Central memory CD8-positive, alpha-beta T cell (primary cell): ENCODE results near the gene HPDL.
A peak's percentile ranks its signal among the peaks of the same experiment; 100 is the strongest.

ENCODE experiments used
- ATAC-seq: fragments of 150-1000 bp; cut with Tn5 transposase; replicated peaks from 2 replicates; pipeline ENCODE4 v1.10.0; 2022; ENCODE audit warnings: mild to moderate bottlenecking, moderate FRiP score, moderate number of reproducible peaks; ENCODE audit not compliant: poor library complexity, severe bottlenecking; ENCODE audit errors: extremely low read depth
- DNase-seq, 2 donors: peaks; one replicate each; pipeline ENCODE4 v3.0.0; 2021; ENCODE audit warnings: low spot score in 2 of 2
- H3K27ac Mint-ChIP-seq: one replicate; pipeline ENCODE4 v1.8.0; 2022; ENCODE audit warnings: low read depth, mild to moderate bottlenecking, moderate library complexity, mixed read lengths
- H3K27me3 Mint-ChIP-seq: one replicate; pipeline ENCODE4 v1.8.0; 2022; ENCODE audit warnings: mixed read lengths
- H3K36me3 Mint-ChIP-seq: one replicate; pipeline ENCODE4 v1.8.0; 2022; ENCODE audit warnings: mild to moderate bottlenecking, moderate library complexity, mixed read lengths; ENCODE audit not compliant: insufficient read depth
- H3K4me1 Mint-ChIP-seq: one replicate; pipeline ENCODE4 v1.8.0; 2022; ENCODE audit warnings: mixed read lengths
- H3K4me3 Mint-ChIP-seq: one replicate; pipeline ENCODE4 v1.8.0; 2022; ENCODE audit warnings: mild to moderate bottlenecking, moderate library complexity, mixed read lengths
- H3K9me3 Mint-ChIP-seq: one replicate; pipeline ENCODE4 v1.8.0; 2022; ENCODE audit warnings: mixed read lengths

Gene HPDL

DNA sequence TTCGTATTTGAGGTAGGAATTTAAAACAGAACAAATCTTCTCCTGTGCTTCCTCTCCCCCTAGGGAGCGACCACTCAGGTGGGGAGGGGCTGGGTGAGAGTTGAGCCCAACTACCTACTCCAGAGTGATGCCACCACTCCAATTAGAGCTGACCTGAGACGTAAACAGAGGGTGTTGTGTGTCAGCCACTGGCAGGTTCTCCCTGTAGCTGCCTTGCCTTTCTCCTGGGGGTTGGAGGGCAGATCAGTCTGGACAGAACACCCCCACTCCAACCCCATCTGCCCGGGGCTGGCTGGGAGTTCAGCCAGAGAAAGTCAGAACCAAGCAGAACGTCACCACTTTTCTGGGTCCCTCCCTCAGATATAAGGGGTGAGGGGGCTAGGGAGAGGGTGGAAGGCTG, 2.0 kb downstream of the HPDL start:
- no peak for DNase-seq
- H3K4me3 Mint-ChIP-seq, result no peak overlapping the region
- no peak overlapping the region for H3K27ac Mint-ChIP-seq
- peaks cover 20% of the 10 kb centered on the region for H3K4me1 Mint-ChIP-seq
- no peak for ATAC-seq
- no peaks in the 10 kb centered on the region for H3K9me3 Mint-ChIP-seq
- peaks cover 5% of the 10 kb centered on the region for H3K36me3 Mint-ChIP-seq
- no peaks in the 10 kb centered on the region for H3K27me3 Mint-ChIP-seq

DNA sequence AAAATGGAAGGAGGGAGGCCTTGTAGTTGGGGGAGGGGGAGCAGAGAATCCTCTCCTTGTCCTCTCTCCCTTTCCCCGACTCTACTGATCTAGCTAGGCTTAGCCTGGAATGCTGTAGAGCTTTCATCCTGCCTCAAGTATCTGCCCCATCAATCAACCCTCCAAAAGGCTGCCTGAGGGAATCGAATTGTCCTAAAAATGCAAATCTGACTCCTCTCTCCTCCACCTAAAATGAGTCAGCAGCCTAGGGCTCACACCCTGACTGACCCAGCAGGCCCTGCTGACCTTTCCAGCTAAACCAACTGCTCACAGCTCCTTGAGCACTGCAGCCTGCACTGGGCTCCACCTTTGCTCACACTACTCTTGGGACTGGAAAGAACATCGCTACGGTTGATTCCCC, 2.8 kb downstream of the HPDL start:
- Mint-ChIP-seq H3K4me3 (no peak overlapping the region), H3K4me1 (peaks cover 24% of the 10 kb centered on the region), H3K9me3 (no peaks in the 10 kb centered on the region), H3K27me3 (no peaks in the 10 kb centered on the region), H3K27ac (no peak overlapping the region), H3K36me3 (peaks cover 5% of the 10 kb centered on the region)
- ATAC-seq (no peak), DNase-seq (no peak)

DNA sequence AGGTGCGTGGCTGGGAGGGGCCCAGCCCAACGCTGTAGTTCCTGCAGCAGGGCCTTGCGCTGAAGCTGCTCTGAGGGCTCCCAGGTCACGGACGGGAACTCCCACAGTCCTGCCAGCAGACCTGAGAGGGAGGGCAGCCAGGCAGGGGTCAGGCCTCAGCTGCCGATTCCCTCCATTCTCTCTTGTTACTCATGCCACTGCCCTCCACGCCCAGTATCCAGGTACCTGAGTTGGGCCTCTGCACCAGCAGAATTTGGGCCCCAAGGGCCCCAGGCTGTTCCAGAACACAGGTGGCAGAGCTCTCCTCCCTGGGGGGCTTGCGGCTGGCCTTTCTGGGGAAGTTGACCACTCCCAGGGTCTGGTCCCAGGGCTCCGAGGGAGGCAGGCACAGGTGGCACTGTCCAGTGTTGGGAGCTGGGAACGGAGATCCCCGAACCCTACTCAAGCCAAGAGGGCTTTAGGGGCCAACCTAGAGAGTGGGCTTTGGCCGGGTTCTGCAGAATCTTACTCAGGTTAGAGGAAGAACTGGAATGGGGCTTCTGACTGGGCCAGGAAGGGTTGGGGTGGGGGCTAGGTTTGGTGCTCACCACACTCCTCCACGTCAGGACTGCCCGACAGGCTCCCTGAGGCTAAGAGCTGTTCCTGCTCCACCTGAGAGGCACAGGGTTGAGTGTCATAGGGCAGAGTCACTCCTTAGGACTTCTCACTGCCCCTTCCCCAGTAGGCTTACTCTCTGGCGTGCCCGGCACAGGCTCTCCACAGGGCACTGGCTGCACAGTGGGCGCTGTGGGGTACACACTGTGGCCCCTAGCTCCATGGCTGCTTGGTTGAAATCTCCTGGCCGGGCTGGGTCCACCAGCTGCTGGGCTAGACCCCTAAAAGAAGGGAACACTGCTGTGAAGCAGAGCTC, 5.0 kb downstream of the HPDL start:
- peaks cover 36% of the 10 kb centered on the region for H3K4me1 Mint-ChIP-seq
- no peaks in the 10 kb centered on the region for H3K27me3 Mint-ChIP-seq
- no peaks in the 10 kb centered on the region for H3K9me3 Mint-ChIP-seq
- H3K36me3 Mint-ChIP-seq, result peaks cover 4% of the 10 kb centered on the region
- H3K4me3 Mint-ChIP-seq, result no peak overlapping the region
- H3K27ac Mint-ChIP-seq, result no peak overlapping the region
- ATAC-seq (no peak), DNase-seq (no peak)

DNA sequence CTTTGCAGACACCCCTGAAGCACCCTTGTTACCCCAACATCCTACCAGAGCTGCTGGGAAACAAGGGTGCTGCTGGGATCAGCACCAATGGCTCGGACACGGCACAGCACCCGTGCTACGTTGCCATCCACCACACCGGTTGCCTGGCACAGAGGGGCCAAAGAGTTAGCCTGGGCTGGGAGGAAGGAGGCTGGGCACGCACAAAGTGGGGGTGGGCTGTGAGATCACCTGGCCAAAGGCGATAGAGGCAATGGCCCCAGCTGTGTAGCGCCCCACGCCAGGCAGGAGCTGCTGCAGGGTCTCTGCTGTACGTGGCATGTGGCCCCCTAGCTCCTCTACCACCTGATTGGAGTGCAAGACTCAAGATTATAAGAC, 5.6 kb downstream of the HPDL start:
- no peak overlapping the region for H3K27ac Mint-ChIP-seq
- H3K4me3 Mint-ChIP-seq, result no peak overlapping the region
- no peaks in the 10 kb centered on the region for H3K27me3 Mint-ChIP-seq
- ATAC-seq, result no peak
- no peak for DNase-seq
- peaks cover 37% of the 10 kb centered on the region for H3K4me1 Mint-ChIP-seq
- peaks cover 5% of the 10 kb centered on the region for H3K36me3 Mint-ChIP-seq
- H3K9me3 Mint-ChIP-seq, result no peaks in the 10 kb centered on the region

DNA sequence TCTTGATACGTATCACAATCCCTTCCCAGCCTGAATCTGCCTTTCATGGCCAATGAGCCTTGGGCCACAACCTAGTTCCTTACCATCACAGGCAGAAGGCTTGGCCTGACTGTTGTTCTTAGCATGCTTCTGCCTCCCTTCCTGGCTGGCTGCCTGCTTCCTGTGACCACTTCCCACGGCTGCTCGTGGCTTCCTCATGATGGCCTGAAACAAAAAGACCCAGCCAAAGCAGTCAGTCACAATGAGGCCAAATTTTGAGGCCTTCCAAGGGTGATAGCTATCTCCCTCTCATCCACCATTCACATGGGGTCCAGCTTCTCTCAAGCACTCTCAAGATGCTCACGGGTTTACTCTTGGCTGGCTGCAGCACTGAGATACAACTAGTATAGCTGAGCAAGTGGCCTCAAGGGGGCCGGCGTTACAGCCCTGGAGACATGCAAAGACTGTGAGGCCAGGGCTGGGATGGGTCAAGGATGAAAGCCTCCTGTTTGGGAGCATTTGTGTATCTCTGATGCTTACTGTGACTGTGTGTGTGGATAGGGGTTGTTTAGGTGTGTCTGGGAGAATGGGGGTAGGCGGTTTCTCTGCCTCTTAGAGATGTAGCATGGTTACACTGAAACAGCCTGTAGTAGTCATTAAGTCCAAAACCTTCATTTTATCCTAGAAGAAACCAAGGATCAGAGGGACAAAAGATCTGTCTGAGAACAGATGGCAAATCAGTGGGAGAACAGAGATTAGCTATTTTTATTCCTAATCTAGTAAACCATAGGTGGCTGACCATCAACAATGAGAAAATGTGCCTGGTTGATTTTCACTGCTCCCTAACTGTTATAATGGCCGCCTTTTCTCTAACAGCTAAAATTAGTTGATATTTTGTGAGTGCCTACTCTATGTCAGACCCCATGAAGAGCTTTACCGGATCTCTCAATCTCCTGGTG, 7.9 kb downstream of the HPDL start:
- Mint-ChIP-seq H3K4me3 (no peak overlapping the region), H3K9me3 (no peaks in the 10 kb centered on the region), H3K4me1 (peaks cover 51% of the 10 kb centered on the region), H3K27me3 (no peaks in the 10 kb centered on the region), H3K27ac (no peak overlapping the region), H3K36me3 (peaks cover 9% of the 10 kb centered on the region)
- DNase-seq (no peak), ATAC-seq (no peak)

DNA sequence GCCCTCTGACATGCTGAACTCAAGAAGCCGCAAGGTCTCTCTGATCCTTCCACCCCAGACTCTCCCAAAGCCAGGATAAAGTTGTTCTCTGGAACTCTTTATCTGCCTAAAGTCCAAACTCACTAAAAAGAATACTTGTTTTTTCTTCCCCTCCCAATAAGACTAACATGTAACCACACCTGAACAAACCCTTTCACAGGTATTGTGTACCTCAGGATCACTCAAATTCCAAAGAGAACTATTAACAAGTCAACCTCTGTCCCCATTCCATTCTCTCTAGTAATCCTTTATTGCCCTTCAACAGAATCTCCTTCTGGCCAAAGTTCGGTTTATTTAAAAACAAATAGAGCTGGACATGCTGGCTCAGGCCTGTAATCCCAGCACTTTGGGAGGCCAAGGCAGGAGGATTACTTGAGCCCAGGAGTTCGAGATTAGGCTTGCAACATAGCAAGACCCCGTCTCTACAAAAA, 9.2 kb downstream of the HPDL start:
- peaks cover 12% of the 10 kb centered on the region for H3K36me3 Mint-ChIP-seq
- DNase-seq (no peak), ATAC-seq (no peak)
- no peak overlapping the region for H3K27ac Mint-ChIP-seq
- H3K9me3 Mint-ChIP-seq, result no peaks in the 10 kb centered on the region
- H3K27me3 Mint-ChIP-seq, result no peaks in the 10 kb centered on the region
- H3K4me1 Mint-ChIP-seq, result peaks cover 62% of the 10 kb centered on the region
- no peak overlapping the region for H3K4me3 Mint-ChIP-seq

DNA sequence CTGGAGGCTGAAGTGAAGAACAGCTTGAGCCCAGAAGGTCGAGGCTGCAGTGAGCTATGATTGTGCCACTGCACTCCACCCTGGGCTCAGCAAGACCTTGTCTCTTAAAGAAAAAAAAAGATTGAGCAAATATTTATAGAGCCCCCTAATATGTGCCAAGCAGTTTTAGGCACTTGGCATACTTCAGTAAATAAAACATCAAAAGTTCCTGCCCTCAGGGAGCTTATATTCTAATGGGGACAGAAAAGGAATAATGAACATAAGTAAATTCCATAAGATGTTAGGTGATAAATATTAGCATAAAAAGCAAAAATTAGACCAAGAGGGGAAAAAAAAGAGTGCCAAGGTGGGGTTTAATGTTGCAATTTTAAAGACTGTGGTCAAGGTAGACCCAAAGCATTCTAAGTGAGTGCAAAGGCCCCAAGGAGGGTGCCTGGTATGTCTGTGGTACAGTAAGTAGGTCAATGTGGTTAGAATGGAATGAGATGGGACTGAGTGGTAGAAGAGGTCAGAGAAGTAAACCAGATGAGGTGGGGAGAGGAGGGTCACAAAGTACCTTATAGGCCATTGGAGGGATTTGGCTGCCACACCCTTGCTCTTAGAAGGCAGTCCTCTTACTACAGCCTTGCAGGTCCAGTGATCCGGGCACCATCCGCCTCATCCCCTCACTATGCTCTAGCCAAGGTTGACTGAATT, 11.1 kb downstream of the HPDL start:
- Mint-ChIP-seq H3K27me3 (no peaks in the 10 kb centered on the region), H3K27ac (no peak overlapping the region), H3K36me3 (peaks cover 12% of the 10 kb centered on the region), H3K4me1 (peaks cover 77% of the 10 kb centered on the region), H3K4me3 (no peak overlapping the region), H3K9me3 (no peaks in the 10 kb centered on the region)
- DNase-seq (no peak), ATAC-seq (no peak)

DNA sequence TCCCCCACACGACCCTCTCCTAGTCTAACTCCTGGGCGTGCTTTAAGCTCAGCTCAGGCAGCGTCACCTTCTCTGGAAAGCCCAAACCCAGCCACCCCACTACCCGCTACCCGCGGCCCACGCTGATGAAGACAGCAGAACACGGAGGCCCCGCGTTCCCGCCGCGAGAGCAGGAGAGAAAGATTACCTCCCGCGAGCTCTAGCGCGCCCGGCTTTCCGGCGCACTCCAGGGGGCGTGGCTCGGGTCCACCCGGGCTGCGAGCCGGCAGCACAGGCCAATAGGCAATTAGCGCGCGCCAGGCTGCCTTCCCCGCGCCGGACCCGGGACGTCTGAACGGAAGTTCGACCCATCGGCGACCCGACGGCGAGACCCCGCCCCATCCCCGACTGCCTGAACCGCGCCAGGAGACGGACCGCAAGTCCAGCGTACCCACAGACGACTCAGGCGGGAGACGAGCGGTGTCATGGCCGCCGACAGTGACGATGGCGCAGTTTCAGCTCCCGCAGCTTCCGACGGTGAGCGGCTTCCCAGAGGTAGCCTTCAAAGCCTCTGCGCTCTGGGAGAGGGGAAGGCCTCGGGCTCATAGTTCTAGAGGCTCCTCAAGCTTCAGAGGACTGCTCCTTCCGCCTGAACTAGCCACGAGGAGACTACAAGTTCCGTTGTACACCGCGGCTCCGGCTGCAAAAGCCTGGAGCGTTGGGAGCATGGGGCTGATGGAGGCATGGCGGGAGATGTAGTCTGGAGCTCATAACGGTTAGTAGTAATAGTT, 13.3 kb downstream of the HPDL start, which contains the start of the genes MUTYH and TOE1:
TSS of gene MUTYH (minus strand) at position 652 of the 770 bp plus-strand sequence. CDS start 5,935 bp downstream, outside the sequence.
TSS of gene TOE1 (plus strand) at position 382 of the 770 bp plus-strand sequence. CDS start at position 465, 83 bp downstream.
- H3K4me1 Mint-ChIP-seq, result peaks cover 67% of the 10 kb centered on the region
- H3K27me3 Mint-ChIP-seq, result no peaks in the 10 kb centered on the region
- peak within 1 kb of the TSS; percentile 98 for H3K27ac Mint-ChIP-seq
- ATAC-seq (peak; percentile 83), DNase-seq (peak; percentile 81 to 83)
- no peaks in the 10 kb centered on the region for H3K9me3 Mint-ChIP-seq
- H3K36me3 Mint-ChIP-seq, result peaks cover 21% of the 10 kb centered on the region
- peak within 1 kb of the TSS; percentile 97 for H3K4me3 Mint-ChIP-seq

DNA sequence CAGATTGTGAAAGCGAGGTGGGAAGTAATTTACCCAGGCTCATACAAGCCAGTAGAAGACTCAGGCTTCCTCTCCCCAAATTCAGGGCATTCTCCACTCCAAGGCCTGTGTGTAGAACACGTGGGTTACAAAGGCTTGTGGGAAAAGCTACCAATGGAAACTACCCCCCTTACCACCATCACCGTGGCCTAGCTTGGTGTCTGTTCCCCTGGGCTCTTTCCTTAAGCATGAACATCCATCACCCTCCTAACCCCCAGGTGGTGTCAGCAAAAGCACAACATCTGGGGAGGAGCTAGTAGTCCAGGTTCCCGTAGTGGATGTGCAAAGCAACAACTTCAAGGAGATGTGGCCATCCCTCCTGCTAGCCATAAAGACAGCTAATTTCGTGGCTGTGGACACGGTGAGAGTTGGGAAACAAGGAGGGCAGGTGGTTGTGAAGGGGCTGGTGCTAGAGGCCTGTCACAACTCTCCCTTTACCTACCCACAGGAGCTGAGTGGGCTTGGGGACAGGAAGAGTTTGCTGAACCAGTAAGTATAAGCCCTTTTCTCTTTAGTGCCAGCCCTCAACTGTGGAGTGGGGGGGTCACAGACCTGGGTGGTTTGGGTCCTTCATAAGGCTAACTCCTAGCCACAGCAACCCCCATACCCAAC, 14.2 kb downstream of the HPDL start:
- no peaks in the 10 kb centered on the region for H3K27me3 Mint-ChIP-seq
- peak overlapping the region; percentile 98 for H3K27ac Mint-ChIP-seq
- peak overlapping the region; percentile 97 for H3K4me3 Mint-ChIP-seq
- no peaks in the 10 kb centered on the region for H3K9me3 Mint-ChIP-seq
- H3K36me3 Mint-ChIP-seq, result peaks cover 26% of the 10 kb centered on the region
- H3K4me1 Mint-ChIP-seq, result peaks cover 58% of the 10 kb centered on the region
- DNase-seq (no peak), ATAC-seq (no peak)

DNA sequence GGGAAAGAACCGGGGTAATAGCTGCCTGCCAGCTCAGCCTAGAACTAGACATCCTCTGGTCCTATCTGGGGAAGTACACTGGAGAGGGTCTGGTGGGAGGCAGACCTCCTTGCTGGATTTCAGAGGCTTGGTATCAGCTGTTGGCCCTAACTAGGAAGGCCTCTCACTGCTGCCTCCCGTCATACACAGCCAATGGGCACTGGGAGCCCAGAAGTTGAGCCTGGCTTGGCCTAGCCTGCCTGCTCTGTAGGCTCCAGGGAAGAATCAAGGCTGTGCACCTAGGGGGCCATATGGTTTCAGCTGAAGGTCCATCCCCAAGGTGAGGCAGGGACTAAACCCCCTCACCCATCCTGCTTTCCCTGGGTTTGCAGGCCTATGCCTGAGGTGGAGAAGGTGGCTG, 17.8 kb downstream of the HPDL start:
- no peaks in the 10 kb centered on the region for H3K9me3 Mint-ChIP-seq
- DNase-seq (no peak), ATAC-seq (no peak)
- no peak overlapping the region for H3K27ac Mint-ChIP-seq
- no peaks in the 10 kb centered on the region for H3K27me3 Mint-ChIP-seq
- peaks cover 27% of the 10 kb centered on the region for H3K36me3 Mint-ChIP-seq
- peaks cover 27% of the 10 kb centered on the region for H3K4me1 Mint-ChIP-seq
- H3K4me3 Mint-ChIP-seq, result no peak overlapping the region

DNA sequence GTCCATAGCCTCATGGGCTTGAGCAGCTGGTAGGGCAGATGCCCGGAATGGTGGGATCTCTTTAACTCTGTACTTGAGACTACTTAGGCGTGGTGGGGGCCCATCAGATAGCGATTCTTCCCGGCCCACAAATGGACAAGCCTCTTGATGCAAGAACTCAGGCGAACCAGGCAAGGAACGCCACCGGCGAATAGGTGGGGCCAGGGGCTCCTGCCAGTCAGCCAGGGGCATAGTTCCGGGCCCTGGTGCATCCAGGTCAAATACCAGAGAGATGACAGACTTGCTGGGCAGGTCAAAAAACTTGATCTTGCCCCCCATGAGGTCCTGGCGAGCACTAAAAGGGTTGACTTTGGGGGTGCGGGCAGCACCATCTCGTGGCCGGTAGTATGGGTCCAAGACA, 18.3 kb downstream of the HPDL start:
- H3K4me3 Mint-ChIP-seq, result no peak overlapping the region
- no peak overlapping the region for H3K27ac Mint-ChIP-seq
- peaks cover 23% of the 10 kb centered on the region for H3K36me3 Mint-ChIP-seq

More for the DNA sequence above, 18.3 kb downstream of the HPDL start:
- DNase-seq (no peak), ATAC-seq (no peak)
- Mint-ChIP-seq H3K9me3 (no peaks in the 10 kb centered on the region), H3K4me1 (peaks cover 23% of the 10 kb centered on the region), H3K27me3 (no peaks in the 10 kb centered on the region)
